Neuronal stem cell (in vitro differentiated cells): Measurements from ENCODE around the gene PRKACA.

Experiments
- DNase-seq: peaks from one replicate; pipeline ENCODE4 v3.0.0-alpha.2; 2013; ENCODE audit warnings: low spot score
- H2AFZ ChIP-seq: one replicate; pipeline ENCODE4 v1.6.1; 2013; ENCODE audit warnings: mild to moderate bottlenecking, low read length, inconsistent platforms
- H2AK5ac ChIP-seq: 2 replicates; pipeline ENCODE4 v1.6.1; 2013; ENCODE audit warnings: low read depth, mild to moderate bottlenecking, inconsistent platforms, low read length, moderate library complexity, mixed read lengths
- H2BK120ac ChIP-seq: 2 replicates; pipeline ENCODE4 v1.6.1; 2013; ENCODE audit warnings: low read depth, mild to moderate bottlenecking, inconsistent platforms, low read length, moderate library complexity, mixed read lengths
- H2BK12ac ChIP-seq: one replicate; pipeline ENCODE4 v1.6.1; 2013; ENCODE audit warnings: low read length, inconsistent platforms
- H2BK15ac ChIP-seq: 2 replicates; pipeline ENCODE4 v1.6.1; 2013; ENCODE audit warnings: mild to moderate bottlenecking, low read length, inconsistent platforms, mixed read lengths
- H2BK5ac ChIP-seq: one replicate; pipeline ENCODE4 v1.6.1; 2013; ENCODE audit warnings: inconsistent platforms, mild to moderate bottlenecking, low read length, moderate library complexity
- H3K14ac ChIP-seq: one replicate; pipeline ENCODE4 v1.6.1; 2013; ENCODE audit warnings: low read length, inconsistent platforms
- H3K18ac ChIP-seq: 2 replicates; pipeline ENCODE4 v1.6.1; 2013; ENCODE audit warnings: low read length, inconsistent platforms
- H3K23ac ChIP-seq: 2 replicates; pipeline ENCODE4 v1.6.1; 2013; ENCODE audit warnings: low read depth, mild to moderate bottlenecking, mixed read lengths, low read length, inconsistent platforms; ENCODE audit not compliant: poor library complexity
- H3K27ac ChIP-seq: replicated peaks from 3 replicates; pipeline ENCODE4 v1.5.1; 2013; ENCODE audit warnings: low read length, inconsistent platforms
- H3K27me3 ChIP-seq, 3 experiments: 2 replicates each; pipeline ENCODE4 v1.6.1; 2013; ENCODE audit warnings: low read length in 3 of 3, mild to moderate bottlenecking in 2 of 3, inconsistent platforms in 1 of 3, low read depth in 1 of 3, mixed read lengths in 1 of 3, moderate library complexity in 1 of 3; ENCODE audit not compliant: control insufficient read depth in 3 of 3, insufficient read depth in 3 of 3
- H3K36me3 ChIP-seq, 2 donors: replicated peaks in 1 of 2; 2 replicates each; pipeline ENCODE4 v1.6.1; 2013; ENCODE audit warnings: low read length in 2 of 2; ENCODE audit not compliant: control insufficient read depth in 2 of 2, insufficient read depth in 2 of 2
- H3K4ac ChIP-seq: 2 replicates; pipeline ENCODE4 v1.6.1; 2013; ENCODE audit warnings: inconsistent platforms, mild to moderate bottlenecking, low read length, moderate library complexity
- H3K4me1 ChIP-seq, 2 donors: 1 replicate in 1 of 2; 2 replicates in 1 of 2; pipeline ENCODE4 v1.6.1; 2013; ENCODE audit warnings: low read length in 2 of 2, low read depth in 1 of 2; ENCODE audit not compliant: control insufficient read depth in 2 of 2, insufficient read depth in 1 of 2
- H3K4me2 ChIP-seq: one replicate; pipeline ENCODE4 v1.6.1; 2013; ENCODE audit warnings: mild to moderate bottlenecking, low read length, inconsistent platforms; ENCODE audit not compliant: insufficient read depth, poor library complexity, severe bottlenecking
- H3K4me3 ChIP-seq, 2 donors: 2 replicates each; pipeline ENCODE4 v1.5.1; 2013; ENCODE audit warnings: low read length in 2 of 2, mild to moderate bottlenecking in 2 of 2, inconsistent platforms in 1 of 2, moderate library complexity in 1 of 2
- H3K79me1 ChIP-seq: one replicate; pipeline ENCODE4 v1.6.1; 2013; ENCODE audit warnings: low read depth, mild to moderate bottlenecking, inconsistent platforms, low read length, moderate library complexity
- H3K9ac ChIP-seq: one replicate; pipeline ENCODE4 v1.6.1; 2013; ENCODE audit warnings: mild to moderate bottlenecking, low read depth, low read length, inconsistent platforms; ENCODE audit not compliant: poor library complexity
- H3K9me3 ChIP-seq, 2 donors: replicated peaks in 1 of 2; 2 replicates each; pipeline versions ENCODE3 to v1.6.1; 2013; ENCODE audit warnings: low read length in 2 of 2, mild to moderate bottlenecking in 2 of 2, inconsistent platforms in 1 of 2, low read depth in 1 of 2, mixed read lengths in 1 of 2, moderate library complexity in 1 of 2; ENCODE audit not compliant: control insufficient read depth in 2 of 2, insufficient read depth in 1 of 2
- H4K8ac ChIP-seq: one replicate; pipeline ENCODE4 v1.6.1; 2013; ENCODE audit warnings: low read depth, mild to moderate bottlenecking, inconsistent platforms, low read length, moderate library complexity
- H4K91ac ChIP-seq: one replicate; pipeline ENCODE4 v1.6.1; 2013; ENCODE audit warnings: low read length, low read depth, mild to moderate bottlenecking, inconsistent platforms; ENCODE audit not compliant: poor library complexity
- WGBS, 2 donors: extraction: QIAGEN DNeasy Blood & Tissue Kit; methylation state at CpG; one replicate each; pipeline ENCODE4 v1.1.7; 2013; ENCODE audit warnings: missing lambda C conversion rate in 2 of 2, mixed read lengths in 1 of 2; ENCODE audit not compliant: insufficient read length in 2 of 2, insufficient replicate concordance in 1 of 2; ENCODE audit errors: extremely low coverage in 2 of 2; 5-methylcytosine and 5-hydroxymethylcytosine counted together

Gene PRKACA

DNA sequence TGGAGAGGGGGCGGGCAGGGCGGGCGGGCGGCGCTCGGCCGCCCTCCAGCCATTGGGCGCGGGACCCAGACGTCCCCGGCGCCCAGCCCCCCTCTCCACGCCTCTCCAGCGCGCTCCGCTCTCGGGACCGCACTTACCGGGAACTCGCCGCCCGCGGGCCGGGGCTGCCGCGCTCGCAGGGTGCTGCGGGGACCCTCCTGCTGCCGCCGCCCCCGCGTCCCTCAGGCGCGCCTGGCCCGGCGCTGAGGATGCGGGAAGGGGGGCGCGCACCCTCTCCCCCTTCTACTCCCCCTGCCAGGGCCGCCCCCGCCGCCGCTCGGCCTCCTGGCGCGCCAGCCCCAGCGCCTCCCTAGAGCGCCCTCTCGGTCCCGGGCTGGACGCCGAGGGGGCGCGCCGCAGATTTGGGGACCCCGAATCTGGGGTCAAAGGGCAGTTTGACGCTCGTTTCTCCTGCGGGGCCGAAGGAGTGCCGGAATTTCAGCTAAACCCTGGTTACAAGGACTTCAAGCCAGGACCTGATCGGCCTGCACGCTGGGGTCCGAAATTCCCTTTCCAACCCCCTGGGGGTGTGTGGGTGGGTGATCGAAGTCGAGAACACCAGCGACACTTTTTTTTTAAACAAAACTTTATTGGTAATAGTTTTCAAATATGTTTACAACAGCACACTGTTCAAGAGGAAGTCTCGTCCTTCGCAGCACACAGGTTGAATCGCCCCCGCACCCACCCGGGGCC is 26.3 kb downstream of the PRKACA start:
- no CpG with 5 or more reads among the region's 72 CpGs for WGBS, 2 donors
- Histone ChIP-seq H2BK15ac (peak overlapping the region; percentile 97), H3K9ac (peak overlapping the region; percentile 81), H3K18ac (peak overlapping the region; percentile 95), H3K4ac (peak overlapping the region; percentile 76), H3K9me3 (peaks cover 11% of the 10 kb centered on the region in 2 donors), H2BK120ac (no peak overlapping the region), H3K36me3 (peaks cover 14 to 38% of the 10 kb centered on the region in 2 donors), H3K27me3 (peaks cover 0 to 4% (median 0%) of the 10 kb centered on the region in 3 experiments), H2BK12ac (peak overlapping the region; percentile 84), H3K79me1 (peaks cover 4% of the 10 kb centered on the region), H2AFZ (peak overlapping the region; percentile 96), H3K4me3 (peak overlapping the region; percentile 79 to 86), H4K8ac (peak overlapping the region; percentile 43), H3K4me2 (peak overlapping the region; percentile 83), H3K14ac (no peak overlapping the region), H3K23ac (peak overlapping the region; percentile 65), H3K4me1 (peaks cover 3 to 4% of the 10 kb centered on the region in 2 donors), H2BK5ac (peak overlapping the region; percentile 66), H4K91ac (no peak overlapping the region), H2AK5ac (peak overlapping the region; percentile 96), H3K27ac (peak overlapping the region; percentile 81)
- DNase-seq = peak; percentile 78

DNA sequence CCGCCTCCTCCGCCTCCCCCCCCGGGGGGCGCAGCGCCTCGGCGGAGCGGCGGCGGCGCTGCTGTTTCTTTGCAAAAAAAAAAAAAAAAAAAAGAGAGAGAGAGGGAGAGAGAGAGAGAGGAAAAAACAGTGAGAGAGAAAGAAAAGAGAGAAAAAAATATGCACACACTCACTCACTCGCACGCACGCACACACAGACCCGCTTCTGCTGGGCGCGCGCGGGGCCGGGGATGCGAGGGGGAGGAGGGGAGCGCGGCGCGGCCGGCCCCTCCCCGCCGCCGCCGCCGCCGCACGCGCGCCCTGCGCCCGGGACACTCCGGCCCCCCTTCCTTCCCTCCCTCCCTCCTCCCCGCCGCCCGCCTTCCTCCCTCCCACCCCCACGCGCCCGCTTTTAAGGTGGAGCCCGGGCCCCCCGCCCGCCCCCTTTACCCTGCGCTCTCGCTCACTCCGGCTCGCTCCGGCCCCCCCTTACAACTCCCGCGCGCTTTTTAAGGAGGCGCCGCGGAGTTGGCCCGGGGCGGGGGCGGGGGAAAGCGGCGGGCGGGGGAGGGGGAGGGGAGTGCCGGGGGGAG is 27.0 kb downstream of the PRKACA start, which contains the start of gene SAMD1:
Gene SAMD1 (minus strand): TSS at position 243 of the 572 bp plus-strand sequence.
- Histone ChIP-seq H3K4ac (peak within 1 kb of the TSS; percentile 76), H2AK5ac (peak within 1 kb of the TSS; percentile 96), H4K91ac (no peak within 1 kb of the TSS), H2BK15ac (peak within 1 kb of the TSS; percentile 97), H2AFZ (peak within 1 kb of the TSS; percentile 96), H2BK5ac (peak within 1 kb of the TSS; percentile 66), H2BK12ac (peak within 1 kb of the TSS; percentile 84), H3K79me1 (peaks cover 4% of the 10 kb centered on the region), H3K4me3 (peak within 1 kb of the TSS; percentile 86 to 98), H3K23ac (peak within 1 kb of the TSS; percentile 75), H3K9ac (peak within 1 kb of the TSS; percentile 96), H3K36me3 (peaks cover 14 to 37% of the 10 kb centered on the region in 2 donors), H3K27ac (peak within 1 kb of the TSS; percentile 82), H3K9me3 (peaks cover 11% of the 10 kb centered on the region in 2 donors), H3K4me1 (peaks cover 3 to 4% of the 10 kb centered on the region in 2 donors), H4K8ac (peak within 1 kb of the TSS; percentile 43), H2BK120ac (no peak within 1 kb of the TSS), H3K18ac (peak within 1 kb of the TSS; percentile 96), H3K14ac (peak within 1 kb of the TSS; percentile 64), H3K27me3 (peaks cover 0 to 4% (median 0%) of the 10 kb centered on the region in 3 experiments), H3K4me2 (peak within 1 kb of the TSS; percentile 83)
- WGBS, 2 donors = no CpG with 5 or more reads among the region's 65 CpGs
- DNase-seq = peak; percentile 54

DNA sequence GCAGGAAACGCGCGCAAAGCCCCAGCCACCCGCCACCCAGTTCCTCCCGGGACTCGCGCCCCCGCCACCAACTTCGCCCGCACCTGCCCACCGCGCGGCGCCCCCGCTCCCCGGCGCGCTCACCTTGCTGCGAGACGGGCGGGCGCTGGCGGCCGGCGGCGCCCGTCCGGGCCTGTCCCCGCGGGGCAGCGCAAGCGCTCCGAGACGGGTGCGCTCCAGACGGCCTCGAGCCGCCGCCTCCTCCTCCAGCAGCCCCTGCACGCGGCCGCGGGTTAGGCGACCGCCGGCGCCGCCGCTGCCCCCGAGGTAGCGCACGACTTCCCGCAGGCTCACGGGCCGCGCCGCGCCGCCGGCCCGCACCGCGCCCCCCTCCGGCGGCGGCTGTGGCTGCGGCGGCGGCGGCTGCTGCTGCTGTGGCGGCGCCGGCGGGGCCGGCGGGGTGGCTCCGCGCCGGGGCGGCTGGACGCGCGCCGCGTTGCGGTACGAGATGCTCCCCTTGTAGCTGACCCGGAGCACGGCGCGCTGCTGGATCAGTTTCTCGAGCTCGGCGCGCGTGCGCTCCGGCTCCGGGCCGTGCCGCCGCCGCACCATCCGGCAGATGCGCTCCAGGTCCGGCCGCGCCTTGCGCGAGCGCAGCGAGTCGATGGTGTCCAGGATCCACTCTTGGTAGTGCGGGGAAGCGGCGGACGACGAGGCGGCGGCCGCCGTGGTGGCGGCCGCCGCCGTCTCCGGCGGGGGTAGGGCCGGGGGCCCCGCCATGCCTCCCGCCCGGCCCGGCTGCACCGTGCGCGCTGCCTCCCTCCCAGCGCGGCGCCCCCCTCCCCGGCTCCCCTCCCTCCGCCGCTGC is 27.7 kb downstream of the PRKACA start:
- H3K9ac ChIP-seq = peak overlapping the region; percentile 96
- H3K9me3 ChIP-seq = peaks cover 11% of the 10 kb centered on the region in 2 donors
- no peak overlapping the region for H4K91ac ChIP-seq
- H3K18ac ChIP-seq = peak overlapping the region; percentile 96
- H3K27me3 ChIP-seq = peaks cover 0 to 4% (median 0%) of the 10 kb centered on the region in 3 experiments
- H3K27ac ChIP-seq = peak overlapping the region; percentile 82
- no peak overlapping the region for H4K8ac ChIP-seq
- peak overlapping the region; percentile 61 for H3K4me2 ChIP-seq
- peak overlapping the region; percentile 75 for H3K23ac ChIP-seq
- H2BK12ac ChIP-seq = no peak overlapping the region
- H2BK15ac ChIP-seq = peak overlapping the region; percentile 51
- no peak overlapping the region for H3K4ac ChIP-seq
- H3K79me1 ChIP-seq = peaks cover 4% of the 10 kb centered on the region
- DNase-seq = peak; percentile 61
- H3K4me1 ChIP-seq = peaks cover 3 to 4% of the 10 kb centered on the region in 2 donors
- peak overlapping the region; percentile 64 for H3K14ac ChIP-seq
- no peak overlapping the region for H2AK5ac ChIP-seq
- peaks cover 14 to 37% of the 10 kb centered on the region in 2 donors for H3K36me3 ChIP-seq
- H3K4me3 ChIP-seq = peak overlapping the region; percentile 83 to 98
- H2BK5ac ChIP-seq = no peak overlapping the region
- no CpG with 5 or more reads among the region's 142 CpGs for WGBS, 2 donors
- peak overlapping the region; percentile 81 for H2AFZ ChIP-seq
- no peak overlapping the region for H2BK120ac ChIP-seq
